Fibroblast of mammary gland (primary cell): ENCODE data around the gene PDZRN3.

Experiments used
- DNase-seq: peaks from one replicate; pipeline ENCODE4 v3.0.0-alpha.2; 2010; ENCODE audit warnings: low read depth
- H3K4me3 ChIP-seq: 2 replicates; pipeline ENCODE4 v1.5.1; 2011; ENCODE audit warnings: low read depth, mild to moderate bottlenecking, low read length, moderate library complexity; ENCODE audit not compliant: control insufficient read depth
- CTCF ChIP-seq: conservative IDR thresholded peaks from 2 replicates; pipeline ENCODE4 v1.5.1; 2011; ENCODE audit warnings: low read depth, low read length, inconsistent platforms; ENCODE audit not compliant: control insufficient read depth, insufficient read depth

The PDZRN3 gene

GRCh38 chr3:73616056-73616455 lies 8.7 kb downstream of the PDZRN3 start:
- H3K4me3 ChIP-seq, result no peak overlapping the region
- TF ChIP-seq CTCF, result no peak
- no peak for DNase-seq

GRCh38 chr3:73614419-73614818 lies 10.3 kb downstream of the PDZRN3 start:
- peak; percentile 92 for DNase-seq
- peak; percentile 4 for TF ChIP-seq CTCF
- H3K4me3 ChIP-seq, result no peak overlapping the region

- peak; percentile 71 for DNase-seq
- no peak overlapping the region for H3K4me3 ChIP-seq
- TF ChIP-seq CTCF, result no peak
These were observed 13.6 kb downstream of the PDZRN3 start for GRCh38 chr3:73611176-73611575.

- no peak for DNase-seq
- no peak for TF ChIP-seq CTCF
- no peak overlapping the region for H3K4me3 ChIP-seq
These were observed 14.2 kb downstream of the PDZRN3 start for GRCh38 chr3:73610493-73610892.

GRCh38 chr3:73609655-73610054 lies 15.1 kb downstream of the PDZRN3 start:
- no peak overlapping the region for H3K4me3 ChIP-seq
- no peak for DNase-seq
- TF ChIP-seq CTCF, result no peak

GRCh38 chr3:73609315-73609641 lies 15.5 kb downstream of the PDZRN3 start:
- no peak for TF ChIP-seq CTCF
- DNase-seq, result no peak
- no peak overlapping the region for H3K4me3 ChIP-seq
